ENCODE results near the gene RERE. TPM values are rescaled to one million over a fixed set of nuclear protein-coding genes. Genes with fewer than 3 reads are reported as not detected.

The RERE gene
- total and polyA plus RNA-seq, 12 donors = 46.5 to 163 (median 139) TPM

DNA sequence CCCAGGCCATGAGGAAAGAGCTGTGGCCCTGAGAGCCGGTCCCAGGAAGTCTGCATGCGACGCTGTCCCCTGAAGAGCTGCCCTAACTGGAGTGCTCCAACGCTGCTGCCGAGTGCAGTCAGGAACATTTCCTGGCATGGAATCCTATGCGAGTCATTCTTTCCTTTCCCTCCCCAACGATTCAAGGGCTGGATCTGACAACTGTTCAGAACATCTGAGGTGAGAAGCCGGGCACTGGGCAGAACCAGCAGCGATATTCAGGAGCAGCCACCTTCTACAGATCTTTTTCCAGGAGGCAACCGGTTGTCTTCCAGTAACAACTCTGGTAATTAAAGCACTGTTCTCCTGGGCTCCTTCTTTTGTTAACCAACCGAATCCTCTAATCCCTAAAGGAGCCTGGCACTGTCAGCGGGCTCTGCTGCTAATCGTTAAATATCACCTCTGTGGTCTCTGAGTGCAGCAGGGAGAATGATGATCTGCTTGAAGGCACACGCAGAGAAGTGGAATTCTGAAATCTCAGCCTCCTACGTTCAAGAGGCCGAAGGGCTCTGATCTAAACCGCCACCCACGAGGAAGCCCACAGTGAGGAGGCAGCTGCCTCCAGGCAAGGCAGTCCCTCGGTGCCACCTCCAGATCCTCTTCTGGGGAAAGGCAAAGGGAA, 443.7 kb downstream of the RERE start:
- H3K4me3 ChIP-seq = peak overlapping the region in 4 of 10 donors; percentile 1 to 31 (median 6)
- DNase-seq (peak; percentile 68 to 87), ATAC-seq (peak; percentile 78 to 90 (median 88))

DNA sequence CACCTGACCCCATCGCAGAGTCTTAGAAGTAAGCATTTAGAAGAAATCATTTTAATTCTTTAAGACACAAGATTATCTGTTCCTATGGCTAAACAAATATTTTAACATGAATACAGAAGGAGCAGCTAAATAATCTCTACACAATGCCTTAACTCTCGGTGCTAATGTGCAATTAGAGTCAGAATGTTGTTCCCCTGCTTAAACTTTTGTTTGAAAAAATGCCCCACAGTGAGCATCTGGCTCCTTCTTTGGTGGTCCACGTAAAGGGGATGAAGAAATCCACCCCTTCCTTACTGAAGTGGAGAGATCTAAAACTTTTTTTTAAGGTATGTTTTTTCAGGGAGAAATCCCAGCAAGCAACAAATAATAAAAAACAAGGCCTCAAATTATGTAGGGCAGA, 444.3 kb downstream of the RERE start:
- Histone ChIP-seq H3K27me3 (no peaks in the 10 kb centered on the region), H3K4me3 (peak overlapping the region in 1 of 10 donors; percentile 1), H3K36me3 (peaks cover 0 to 42% (median 0%) of the 10 kb centered on the region in 9 donors), H3K4me1 (peaks cover 38 to 95% (median 77%) of the 10 kb centered on the region in 9 donors), H3K9me3 (no peaks in the 10 kb centered on the region), H3K27ac (peak overlapping the region; percentile 83 to 93 (median 88))
- WGBS, 2 donors = 38 to 49% methylated on average over 3 of the region's 3 CpGs
- ATAC-seq = no peak
- intact Hi-C loops (cut with DNase I) = loop anchor here in 8 of 10 donors (5.0 kb wide), 2 partner anchors 34 to 49 kb away; no protein-coding TSS in a partner anchor
- DNase-seq = no peak
- TF ChIP-seq, protein P1, sequence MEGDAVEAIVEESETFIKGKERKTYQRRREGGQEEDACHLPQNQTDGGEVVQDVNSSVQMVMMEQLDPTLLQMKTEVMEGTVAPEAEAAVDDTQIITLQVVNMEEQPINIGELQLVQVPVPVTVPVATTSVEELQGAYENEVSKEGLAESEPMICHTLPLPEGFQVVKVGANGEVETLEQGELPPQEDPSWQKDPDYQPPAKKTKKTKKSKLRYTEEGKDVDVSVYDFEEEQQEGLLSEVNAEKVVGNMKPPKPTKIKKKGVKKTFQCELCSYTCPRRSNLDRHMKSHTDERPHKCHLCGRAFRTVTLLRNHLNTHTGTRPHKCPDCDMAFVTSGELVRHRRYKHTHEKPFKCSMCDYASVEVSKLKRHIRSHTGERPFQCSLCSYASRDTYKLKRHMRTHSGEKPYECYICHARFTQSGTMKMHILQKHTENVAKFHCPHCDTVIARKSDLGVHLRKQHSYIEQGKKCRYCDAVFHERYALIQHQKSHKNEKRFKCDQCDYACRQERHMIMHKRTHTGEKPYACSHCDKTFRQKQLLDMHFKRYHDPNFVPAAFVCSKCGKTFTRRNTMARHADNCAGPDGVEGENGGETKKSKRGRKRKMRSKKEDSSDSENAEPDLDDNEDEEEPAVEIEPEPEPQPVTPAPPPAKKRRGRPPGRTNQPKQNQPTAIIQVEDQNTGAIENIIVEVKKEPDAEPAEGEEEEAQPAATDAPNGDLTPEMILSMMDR (IDR thresholded peaks at IDR 0.05) = no peak

More for the DNA sequence above, 443.7 kb downstream of the RERE start:
- WGBS, 2 donors = 11 to 18% methylated on average over 19 of the region's 19 CpGs
- TF ChIP-seq, protein P1 (IDR thresholded peaks at IDR 0.05) = no peak
- Histone ChIP-seq H3K36me3 (peaks cover 0 to 45% (median 0%) of the 10 kb centered on the region in 9 donors), H3K4me1 (peaks cover 38 to 96% (median 80%) of the 10 kb centered on the region in 9 donors), H3K27ac (peak overlapping the region; percentile 83 to 93 (median 88)), H3K9me3 (no peaks in the 10 kb centered on the region), H3K27me3 (no peaks in the 10 kb centered on the region)
- intact Hi-C loops (cut with DNase I) = loop anchor here in 8 of 10 donors (5.0 kb wide), 2 partner anchors 34 to 49 kb away; no protein-coding TSS in a partner anchor

DNA sequence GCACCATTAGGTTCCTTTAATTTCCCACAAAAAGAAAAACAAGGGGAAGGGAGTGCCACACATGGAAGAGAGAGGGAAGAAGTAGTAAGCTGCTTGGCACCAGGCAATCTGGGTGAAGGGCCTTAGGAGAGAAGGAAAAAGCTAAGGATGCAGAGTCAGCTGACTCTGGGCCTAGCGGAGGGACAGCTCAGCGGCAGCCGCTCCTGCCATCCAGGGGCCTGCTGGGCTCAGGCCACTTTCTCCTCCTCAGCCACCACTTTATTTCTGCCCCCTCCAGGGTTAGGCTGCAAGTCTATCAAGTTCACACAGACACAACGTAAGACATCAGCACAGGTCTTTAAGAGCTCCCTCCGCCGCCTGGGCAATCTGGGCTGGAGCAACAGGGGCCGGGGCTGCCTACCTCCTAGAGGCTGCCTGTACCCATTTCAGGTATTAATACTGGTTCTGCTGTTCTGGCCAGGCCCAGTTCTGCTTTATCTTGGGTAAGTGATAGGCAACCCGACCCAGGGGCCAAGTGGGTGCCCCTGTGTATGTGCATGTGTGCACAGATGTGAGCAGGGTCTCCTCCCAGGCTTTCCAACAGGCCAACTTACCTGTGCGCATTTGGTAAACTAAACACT, 446.0 kb downstream of the RERE start:
- Histone ChIP-seq H3K9me3 (no peaks in the 10 kb centered on the region), H3K4me1 (peaks cover 38 to 95% (median 80%) of the 10 kb centered on the region in 9 donors), H3K27ac (peak overlapping the region; percentile 57 to 93 (median 87)), H3K27me3 (no peaks in the 10 kb centered on the region), H3K4me3 (peak overlapping the region in 1 of 10 donors; percentile 16), H3K36me3 (peaks cover 0 to 40% (median 0%) of the 10 kb centered on the region in 9 donors)
- WGBS, 2 donors = 57 to 59% methylated on average over 9 of the region's 9 CpGs
- TF ChIP-seq, protein P1 (IDR thresholded peaks at IDR 0.05) = no peak
- intact Hi-C loops (cut with DNase I) = loop anchor here in 8 of 10 donors (5.0 kb wide), 2 partner anchors 36 to 51 kb away; no protein-coding TSS in a partner anchor
- peak in 1 of 2 donors; percentile 8 for DNase-seq
- no peak for ATAC-seq

DNA sequence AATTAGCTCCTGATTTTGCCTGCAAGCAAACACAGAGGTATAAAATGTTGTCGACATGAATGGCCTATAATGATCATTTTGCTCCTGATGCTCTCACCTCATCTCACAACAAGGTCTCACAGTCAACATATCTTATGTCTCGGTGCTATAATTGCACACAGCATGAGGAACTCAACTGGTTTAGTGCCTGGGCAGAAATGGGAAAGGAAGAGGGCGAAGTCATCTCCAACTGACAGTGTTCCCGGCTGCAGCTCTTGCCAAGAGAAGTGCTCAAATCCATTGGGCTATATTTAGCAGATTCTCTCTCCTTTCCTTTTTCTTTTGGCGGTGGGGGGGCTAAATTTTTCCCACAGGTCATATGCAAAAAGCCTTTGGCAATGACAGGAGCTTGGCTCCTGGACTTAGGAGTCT, 446.5 kb downstream of the RERE start:
- peak in 6 of 8 donors; percentile 36 to 52 (median 46) for ATAC-seq
- intact Hi-C loops (cut with DNase I) = loop anchor here in 8 of 10 donors (5.0 kb wide), 2 partner anchors 36 to 51 kb away; no protein-coding TSS in a partner anchor
- H3K27me3 ChIP-seq = no peaks in the 10 kb centered on the region
- TF ChIP-seq, protein P1 (IDR thresholded peaks at IDR 0.05) = no peak
- H3K36me3 ChIP-seq = peaks cover 0 to 45% (median 0%) of the 10 kb centered on the region in 9 donors
- 13 to 16% methylated on average over 5 of the region's 5 CpGs for WGBS, 2 donors
- DNase-seq = peak in 1 of 2 donors; percentile 58
- peak overlapping the region in 2 of 10 donors; percentile 16 to 20 for H3K4me3 ChIP-seq
- H3K4me1 ChIP-seq = peaks cover 38 to 95% (median 82%) of the 10 kb centered on the region in 9 donors
- H3K27ac ChIP-seq = peak overlapping the region; percentile 57 to 93 (median 87)
- no peaks in the 10 kb centered on the region for H3K9me3 ChIP-seq
